Ectodermal cell (in vitro differentiated cells): ENCODE results near the gene LIN7A.

Experiments used
- H3K27ac ChIP-seq: 2 replicates; pipeline ENCODE4 v1.7.0; 2013; ENCODE audit warnings: mild to moderate bottlenecking, low read depth, low read length; ENCODE audit not compliant: insufficient read depth, poor library complexity, severe bottlenecking
- H3K27me3 ChIP-seq: 2 replicates; pipeline ENCODE4 v1.7.0; 2013; ENCODE audit warnings: mild to moderate bottlenecking, low read length; ENCODE audit not compliant: insufficient read depth, control insufficient read depth, poor library complexity, severe bottlenecking
- H3K36me3 ChIP-seq: one replicate; pipeline ENCODE4 v1.7.0; 2013; ENCODE audit warnings: low read length; ENCODE audit not compliant: control insufficient read depth, insufficient read depth
- H3K4me1 ChIP-seq: one replicate; pipeline ENCODE4 v1.7.0; 2013; ENCODE audit warnings: low read length; ENCODE audit not compliant: control insufficient read depth, insufficient read depth
- H3K4me3 ChIP-seq: 2 replicates; pipeline ENCODE4 v1.7.0; 2013; ENCODE audit warnings: low read depth, low read length, control low read depth; ENCODE audit not compliant: insufficient read depth
- H3K9me3 ChIP-seq: 2 replicates; pipeline ENCODE4 v1.7.0; 2013; ENCODE audit warnings: mild to moderate bottlenecking, low read length, moderate library complexity; ENCODE audit not compliant: control insufficient read depth
- WGBS, 2 experiments: methylation state at CpG; one replicate each; pipeline ENCODE4 v1.1.7; 2013; ENCODE audit warnings: missing lambda C conversion rate in 2 of 2; 5-methylcytosine and 5-hydroxymethylcytosine counted together

Gene LIN7A

GRCh38 chr12:80843969-80844368 is 93.8 kb downstream of the LIN7A start:
- H3K36me3 ChIP-seq: no peaks in the 10 kb centered on the region
- H3K9me3 ChIP-seq: no peaks in the 10 kb centered on the region
- no peaks in the 10 kb centered on the region for H3K27me3 ChIP-seq
- no peak overlapping the region for H3K27ac ChIP-seq
- no peaks in the 10 kb centered on the region for H3K4me1 ChIP-seq
- no peak overlapping the region for H3K4me3 ChIP-seq
- 93 to 100% methylated on average over 1 of the region's 1 CpG for WGBS, 2 experiments

GRCh38 chr12:80838708-80839107 is 99.0 kb downstream of the LIN7A start:
- Histone ChIP-seq H3K9me3 (no peaks in the 10 kb centered on the region), H3K4me3 (no peak overlapping the region), H3K36me3 (no peaks in the 10 kb centered on the region), H3K27ac (no peak overlapping the region), H3K27me3 (no peaks in the 10 kb centered on the region), H3K4me1 (peaks cover 6% of the 10 kb centered on the region)
- WGBS, 2 experiments: 100% methylated on average over 1 of the region's 1 CpG

- Histone ChIP-seq H3K27ac (no peak overlapping the region), H3K9me3 (no peaks in the 10 kb centered on the region)
- WGBS, 2 experiments: 89 to 93% methylated on average over 4 of the region's 4 CpGs
Observed at GRCh38 chr12:80838024-80838658, 99.6 kb downstream of the LIN7A start.

GRCh38 chr12:80837342-80837978 is 100.3 kb downstream of the LIN7A start:
- H3K36me3 ChIP-seq: no peaks in the 10 kb centered on the region
- H3K4me1 ChIP-seq: peaks cover 6% of the 10 kb centered on the region
- no peaks in the 10 kb centered on the region for H3K27me3 ChIP-seq
- WGBS, 2 experiments: 34 to 50% methylated on average over 3 to 5 of the region's 5 CpGs
- H3K9me3 ChIP-seq: no peaks in the 10 kb centered on the region
- H3K27ac ChIP-seq: no peak overlapping the region
- no peak overlapping the region for H3K4me3 ChIP-seq

More at GRCh38 chr12:80838024-80838658, 99.6 kb downstream of the LIN7A start:
- Histone ChIP-seq H3K36me3 (no peaks in the 10 kb centered on the region), H3K27me3 (no peaks in the 10 kb centered on the region), H3K4me1 (peaks cover 6% of the 10 kb centered on the region), H3K4me3 (no peak overlapping the region)

- Histone ChIP-seq H3K27ac (no peak overlapping the region), H3K9me3 (no peaks in the 10 kb centered on the region), H3K36me3 (no peaks in the 10 kb centered on the region), H3K27me3 (no peaks in the 10 kb centered on the region), H3K4me3 (no peak overlapping the region), H3K4me1 (peaks cover 6% of the 10 kb centered on the region)
- 0 to 7% methylated on average over 1 of the region's 1 CpG for WGBS, 2 experiments
Observed at GRCh38 chr12:80834724-80835123, 103.0 kb downstream of the LIN7A start.

- H3K4me1 ChIP-seq: no peaks in the 10 kb centered on the region
- H3K9me3 ChIP-seq: no peaks in the 10 kb centered on the region
- no peaks in the 10 kb centered on the region for H3K27me3 ChIP-seq
- WGBS, 2 experiments: 92 to 93% methylated on average over 4 of the region's 4 CpGs
- no peak overlapping the region for H3K27ac ChIP-seq
- no peak overlapping the region for H3K4me3 ChIP-seq
- H3K36me3 ChIP-seq: no peaks in the 10 kb centered on the region
Observed at GRCh38 chr12:80830533-80831088, 107.1 kb downstream of the LIN7A start.

- Histone ChIP-seq H3K36me3 (no peaks in the 10 kb centered on the region), H3K9me3 (no peaks in the 10 kb centered on the region), H3K4me3 (no peak overlapping the region), H3K27ac (no peak overlapping the region), H3K27me3 (no peaks in the 10 kb centered on the region), H3K4me1 (no peaks in the 10 kb centered on the region)
- 93 to 94% methylated on average over 2 of the region's 2 CpGs for WGBS, 2 experiments
Observed at GRCh38 chr12:80829767-80830166, 108.0 kb downstream of the LIN7A start.

GRCh38 chr12:80825506-80825905 is 112.2 kb downstream of the LIN7A start:
- Histone ChIP-seq H3K27ac (no peak overlapping the region), H3K4me1 (peaks cover 5% of the 10 kb centered on the region), H3K27me3 (no peaks in the 10 kb centered on the region), H3K4me3 (no peak overlapping the region), H3K36me3 (no peaks in the 10 kb centered on the region), H3K9me3 (no peaks in the 10 kb centered on the region)
- 83 to 100% methylated on average over 2 of the region's 2 CpGs for WGBS, 2 experiments

- Histone ChIP-seq H3K27me3 (no peaks in the 10 kb centered on the region), H3K4me1 (peaks cover 5% of the 10 kb centered on the region), H3K36me3 (no peaks in the 10 kb centered on the region), H3K27ac (no peak overlapping the region), H3K9me3 (no peaks in the 10 kb centered on the region), H3K4me3 (no peak overlapping the region)
- 82 to 85% methylated on average over 3 of the region's 3 CpGs for WGBS, 2 experiments
Observed at GRCh38 chr12:80823393-80823792, 114.3 kb downstream of the LIN7A start.

GRCh38 chr12:80821513-80822000 is 116.2 kb downstream of the LIN7A start:
- Histone ChIP-seq H3K27me3 (no peaks in the 10 kb centered on the region), H3K27ac (peak overlapping the region; percentile 27), H3K36me3 (no peaks in the 10 kb centered on the region), H3K4me1 (peaks cover 5% of the 10 kb centered on the region), H3K4me3 (no peak overlapping the region), H3K9me3 (no peaks in the 10 kb centered on the region)
- WGBS, 2 experiments: 69 to 74% methylated on average over 4 of the region's 4 CpGs
